Loucy (cell line): ENCODE data around the gene SLC25A33.

ENCODE experiments used
- H2AFZ ChIP-seq: fragments of 200-600 bp; sonication (generic); 2 replicates; pipeline ENCODE4 v1.6.0; 2016; ENCODE audit warnings: antibody characterized with exemption, mild to moderate bottlenecking, low read length, moderate library complexity
- H3F3A ChIP-seq: fragments of 200-600 bp; 2 replicates; pipeline ENCODE4 v1.6.0; 2016; ENCODE audit warnings: antibody characterized with exemption, low read depth, mild to moderate bottlenecking
- H3K27me3 ChIP-seq: fragments of 200-600 bp; sonication (generic); 2 replicates; pipeline ENCODE4 v1.6.1; 2014; ENCODE audit warnings: low read length, mild to moderate bottlenecking; ENCODE audit not compliant: insufficient read depth, poor library complexity, severe bottlenecking
- H3K36me3 ChIP-seq: fragments of 200-600 bp; sonication (generic); 2 replicates; pipeline ENCODE4 v1.6.1; 2016; ENCODE audit warnings: low read length; ENCODE audit not compliant: insufficient read depth
- H3K4me1 ChIP-seq: fragments of 200-600 bp; sonication (generic); 2 replicates; pipeline ENCODE4 v1.5.1; 2014; ENCODE audit warnings: low read length, mild to moderate bottlenecking; ENCODE audit not compliant: insufficient read depth, poor library complexity, severe bottlenecking
- H3K4me2 ChIP-seq: fragments of 200-600 bp; sonication (generic); 2 replicates; pipeline ENCODE4 v1.6.0; 2014; ENCODE audit warnings: antibody characterized with exemption, low read length, low read depth, mild to moderate bottlenecking; ENCODE audit not compliant: poor library complexity, severe bottlenecking
- H3K4me3 ChIP-seq: fragments of 200-600 bp; sonication (generic); 2 replicates; pipeline ENCODE4 v1.5.1; 2014; ENCODE audit warnings: low read length, mild to moderate bottlenecking, mixed read lengths; ENCODE audit not compliant: poor library complexity, severe bottlenecking
- H3K79me2 ChIP-seq: fragments of 200-600 bp; sonication (generic); 2 replicates; pipeline ENCODE4 v1.6.1; 2014; ENCODE audit warnings: low read length; ENCODE audit not compliant: insufficient read depth
- H3K9ac ChIP-seq: fragments of 200-600 bp; sonication (generic); 2 replicates; pipeline ENCODE4 v1.6.0; 2014; ENCODE audit warnings: mild to moderate bottlenecking, low read depth, low read length, moderate library complexity; ENCODE audit not compliant: poor library complexity, severe bottlenecking
- H3K9me2 ChIP-seq: fragments of 200-600 bp; sonication (generic); replicated peaks from 2 replicates; pipeline ENCODE4 v1.6.1; 2016; ENCODE audit warnings: low read depth, low read length, mixed read lengths
- H3K9me3 ChIP-seq: fragments of 200-600 bp; sonication (generic); 2 replicates; pipeline ENCODE4 v1.6.1; 2014; ENCODE audit warnings: mild to moderate bottlenecking, antibody characterized with exemption, low read length, low read depth; ENCODE audit not compliant: insufficient read depth
- H4K20me1 ChIP-seq: fragments of 200-600 bp; sonication (generic); 2 replicates; pipeline ENCODE4 v1.6.0; 2014; ENCODE audit warnings: antibody characterized with exemption, low read length, mild to moderate bottlenecking; ENCODE audit not compliant: insufficient read depth, poor library complexity, severe bottlenecking
- CTCF ChIP-seq: fragments of 200-600 bp; sonication (generic); conservative IDR thresholded peaks from 2 replicates; pipeline ENCODE4 v1.5.1; 2014; ENCODE audit warnings: mild to moderate bottlenecking, antibody characterized with exemption, low read length
- EZH2phosphoT487 ChIP-seq: fragments of 200-600 bp; IDR thresholded peaks from 2 replicates; pipeline ENCODE4 v1.6.1; 2018; ENCODE audit warnings: antibody characterized with exemption, mild to moderate bottlenecking, moderate library complexity, borderline replicate concordance

SLC25A33 gene

GRCh38 chr1:9601942-9602793 lies 62.9 kb downstream of the SLC25A33 start:
- Histone ChIP-seq H3K9me2 (no peaks in the 10 kb centered on the region), H2AFZ (no peak overlapping the region), H3K79me2 (no peaks in the 10 kb centered on the region), H3K4me1 (no peaks in the 10 kb centered on the region), H3K9me3 (no peaks in the 10 kb centered on the region), H3K4me3 (no peak overlapping the region), H3K27me3 (no peaks in the 10 kb centered on the region), H3K36me3 (peaks cover 77% of the 10 kb centered on the region; the same call in 1 of the 2 replicates), H3K4me2 (no peak overlapping the region), H4K20me1 (no peaks in the 10 kb centered on the region), H3K9ac (no peak overlapping the region), H3F3A (no peaks in the 10 kb centered on the region)
- TF ChIP-seq CTCF (no peak), EZH2phosphoT487 (no peak)

- H3K9ac ChIP-seq, result no peak overlapping the region
- TF ChIP-seq EZH2phosphoT487, result no peak
- TF ChIP-seq CTCF, result no peak
- no peaks in the 10 kb centered on the region for H3K4me1 ChIP-seq
- no peak overlapping the region for H3K4me2 ChIP-seq
- H3K9me2 ChIP-seq, result no peaks in the 10 kb centered on the region
- no peaks in the 10 kb centered on the region for H3K27me3 ChIP-seq
- no peak overlapping the region for H2AFZ ChIP-seq
- H3K36me3 ChIP-seq, result peaks cover 71% of the 10 kb centered on the region; the same call in 1 of the 2 replicates
- H4K20me1 ChIP-seq, result no peaks in the 10 kb centered on the region
- no peaks in the 10 kb centered on the region for H3K9me3 ChIP-seq
- H3K79me2 ChIP-seq, result no peaks in the 10 kb centered on the region
- no peaks in the 10 kb centered on the region for H3F3A ChIP-seq
- no peak overlapping the region for H3K4me3 ChIP-seq
Measured at GRCh38 chr1:9602794-9603167, 63.5 kb downstream of the SLC25A33 start.

- Histone ChIP-seq H3K4me1 (no peaks in the 10 kb centered on the region), H3K36me3 (peaks cover 67% of the 10 kb centered on the region; the same call in 1 of the 2 replicates), H2AFZ (no peak overlapping the region), H3K4me3 (no peak overlapping the region), H3K9ac (no peak overlapping the region), H3K9me2 (no peaks in the 10 kb centered on the region), H4K20me1 (no peaks in the 10 kb centered on the region), H3K27me3 (no peaks in the 10 kb centered on the region), H3K4me2 (no peak overlapping the region), H3K9me3 (no peaks in the 10 kb centered on the region), H3K79me2 (no peaks in the 10 kb centered on the region), H3F3A (no peaks in the 10 kb centered on the region)
- TF ChIP-seq EZH2phosphoT487 (no peak), CTCF (no peak)
Measured at GRCh38 chr1:9603307-9603706, 64.0 kb downstream of the SLC25A33 start.
